T1000 (cell line): ENCODE measurements around the gene PSPC1.

Source experiments
- DNase-seq: peaks from one replicate; lab custom pipeline; 2025; ENCODE audit warnings: mixed read lengths; lab: John Stamatoyannopoulos, UW

PSPC1 gene

GRCh38 chr13:19673473-19674430 is 109.0 kb downstream of the PSPC1 start:
- no peak for DNase-seq

- no peak for DNase-seq
Observed at GRCh38 chr13:19672990-19673389, 109.8 kb downstream of the PSPC1 start.

GRCh38 chr13:19670147-19670546 is 112.6 kb downstream of the PSPC1 start:
- DNase-seq, result no peak

GRCh38 chr13:19668778-19669177 is 114.0 kb downstream of the PSPC1 start:
- DNase-seq, result no peak

- DNase-seq, result no peak
Observed at GRCh38 chr13:19665427-19665859, 117.3 kb downstream of the PSPC1 start.

GRCh38 chr13:19664481-19665230 is 118.1 kb downstream of the PSPC1 start:
- DNase-seq, result no peak

- DNase-seq, result no peak
Observed at GRCh38 chr13:19663416-19663979, 119.2 kb downstream of the PSPC1 start.

GRCh38 chr13:19661561-19661960 is 121.2 kb downstream of the PSPC1 start:
- no peak for DNase-seq

- no peak for DNase-seq
Observed at GRCh38 chr13:19661126-19661525, 121.6 kb downstream of the PSPC1 start.

GRCh38 chr13:19658831-19659230 is 123.9 kb downstream of the PSPC1 start:
- DNase-seq, result no peak

- DNase-seq, result no peak
Observed at GRCh38 chr13:19657872-19658591, 124.7 kb downstream of the PSPC1 start.
